ENCODE measurements around the gene GET4. TPM values are rescaled to one million over a fixed set of nuclear protein-coding genes. Genes with fewer than 3 reads are reported as not detected.

GET4 gene
- total RNA-seq = 20.8 TPM

- peak; percentile 91 to 93 for DNase-seq (ENCODE audit: low spot score in 2 of 2)
- no peak for FAIRE-seq
Measured at GRCh38 chr7:876077-876971, at the start of gene GET4. Gene GET4, plus strand, starts transcription at chr7:876554. Its CDS starts 92 bp downstream, at chr7:876646.

GRCh38 chr7:828793-829561 is 47.4 kb upstream of the GET4 start:
- FAIRE-seq = no peak
- DNase-seq (ENCODE audit: low spot score in 2 of 2) = no peak

- DNase-seq (ENCODE audit: low spot score in 2 of 2) (no peak), FAIRE-seq (no peak)
Measured at GRCh38 chr7:830069-830468, 46.3 kb upstream of the GET4 start.

GRCh38 chr7:831596-832166 is 44.7 kb upstream of the GET4 start:
- DNase-seq (ENCODE audit: low spot score in 2 of 2) (peak in 1 of 2 donors; percentile 61), FAIRE-seq (no peak)

- FAIRE-seq = no peak
- no peak for DNase-seq (ENCODE audit: low spot score in 2 of 2)
Measured at GRCh38 chr7:832167-832967, 44.0 kb upstream of the GET4 start, which contains the start of gene SUN1. Gene SUN1, plus strand, starts transcription at chr7:832476. Its CDS starts 49 bp downstream, at chr7:832525.

GRCh38 chr7:832968-833424 is 43.4 kb upstream of the GET4 start:
- DNase-seq (ENCODE audit: low spot score in 2 of 2) = no peak
- no peak for FAIRE-seq

- FAIRE-seq = no peak
- no peak for DNase-seq (ENCODE audit: low spot score in 2 of 2)
Measured at GRCh38 chr7:833601-834258, 42.6 kb upstream of the GET4 start.

GRCh38 chr7:834277-834676 is 42.1 kb upstream of the GET4 start:
- DNase-seq (ENCODE audit: low spot score in 2 of 2) (no peak), FAIRE-seq (no peak)

GRCh38 chr7:835021-835420 is 41.3 kb upstream of the GET4 start:
- FAIRE-seq = no peak
- no peak for DNase-seq (ENCODE audit: low spot score in 2 of 2)

- DNase-seq (ENCODE audit: low spot score in 2 of 2) = no peak
- no peak for FAIRE-seq
Measured at GRCh38 chr7:835485-836401, 40.6 kb upstream of the GET4 start.

- DNase-seq (ENCODE audit: low spot score in 2 of 2) = no peak
Measured at GRCh38 chr7:836429-836828, 39.9 kb upstream of the GET4 start.

GRCh38 chr7:837001-837400 is 39.4 kb upstream of the GET4 start:
- FAIRE-seq = no peak

More at GRCh38 chr7:836429-836828, 39.9 kb upstream of the GET4 start:
- FAIRE-seq = no peak

GRCh38 chr7:840001-840600 is 36.3 kb upstream of the GET4 start:
- FAIRE-seq (no peak), DNase-seq (ENCODE audit: low spot score in 2 of 2) (no peak)

More at GRCh38 chr7:837001-837400, 39.4 kb upstream of the GET4 start:
- DNase-seq (ENCODE audit: low spot score in 2 of 2) = no peak

GRCh38 chr7:841943-842342 is 34.4 kb upstream of the GET4 start:
- FAIRE-seq (no peak), DNase-seq (ENCODE audit: low spot score in 2 of 2) (no peak)

GRCh38 chr7:842431-843031 is 33.8 kb upstream of the GET4 start:
- DNase-seq (ENCODE audit: low spot score in 2 of 2) (peak in 1 of 2 donors; percentile 59), FAIRE-seq (no peak)

- DNase-seq (ENCODE audit: low spot score in 2 of 2) (no peak), FAIRE-seq (no peak)
Measured at GRCh38 chr7:843230-843629, 33.1 kb upstream of the GET4 start.

- FAIRE-seq (no peak), DNase-seq (ENCODE audit: low spot score in 2 of 2) (no peak)
Measured at GRCh38 chr7:844043-844442, 32.3 kb upstream of the GET4 start.

- FAIRE-seq (no peak), DNase-seq (ENCODE audit: low spot score in 2 of 2) (no peak)
Measured at GRCh38 chr7:844514-844913, 31.8 kb upstream of the GET4 start.

All from frontal cortex (tissue), 4 donors.